Measurements from ENCODE around the gene THSD1. TPM values are rescaled to one million over a fixed set of nuclear protein-coding genes. Genes with fewer than 3 reads are reported as not detected.

The THSD1 gene
- total RNA-seq, 2 donors from 2014 or later: 5.5 to 8.0 TPM

GRCh38 chr13:52399708-52400107 is 6.3 kb downstream of the THSD1 start:
- Histone ChIP-seq H3K9me3 (no peaks in the 10 kb centered on the region), H3K27me3 (replicated peaks; ENCODE audit: insufficient read depth) (no peaks in the 10 kb centered on the region), H3K4me3 (no peak overlapping the region), H3K36me3 (no peaks in the 10 kb centered on the region), H3K4me1 (replicated peaks) (no peaks in the 10 kb centered on the region), H3K27ac (no peak overlapping the region)
- TF ChIP-seq POLR2A (IDR thresholded peaks at IDR 0.05): no peak
- TF ChIP-seq, protein P1, sequence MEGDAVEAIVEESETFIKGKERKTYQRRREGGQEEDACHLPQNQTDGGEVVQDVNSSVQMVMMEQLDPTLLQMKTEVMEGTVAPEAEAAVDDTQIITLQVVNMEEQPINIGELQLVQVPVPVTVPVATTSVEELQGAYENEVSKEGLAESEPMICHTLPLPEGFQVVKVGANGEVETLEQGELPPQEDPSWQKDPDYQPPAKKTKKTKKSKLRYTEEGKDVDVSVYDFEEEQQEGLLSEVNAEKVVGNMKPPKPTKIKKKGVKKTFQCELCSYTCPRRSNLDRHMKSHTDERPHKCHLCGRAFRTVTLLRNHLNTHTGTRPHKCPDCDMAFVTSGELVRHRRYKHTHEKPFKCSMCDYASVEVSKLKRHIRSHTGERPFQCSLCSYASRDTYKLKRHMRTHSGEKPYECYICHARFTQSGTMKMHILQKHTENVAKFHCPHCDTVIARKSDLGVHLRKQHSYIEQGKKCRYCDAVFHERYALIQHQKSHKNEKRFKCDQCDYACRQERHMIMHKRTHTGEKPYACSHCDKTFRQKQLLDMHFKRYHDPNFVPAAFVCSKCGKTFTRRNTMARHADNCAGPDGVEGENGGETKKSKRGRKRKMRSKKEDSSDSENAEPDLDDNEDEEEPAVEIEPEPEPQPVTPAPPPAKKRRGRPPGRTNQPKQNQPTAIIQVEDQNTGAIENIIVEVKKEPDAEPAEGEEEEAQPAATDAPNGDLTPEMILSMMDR (IDR thresholded peaks at IDR 0.05): peak in 2 of 4 experiments; percentile 4 to 5
- no peak for DNase-seq (ENCODE audit: low spot score)
- WGBS: 100% methylated on average over 1 of the region's 1 CpG
- intact Hi-C loops (cut with DNase I): no loop called here

- Histone ChIP-seq H3K27ac (no peak overlapping the region), H3K27me3 (replicated peaks; ENCODE audit: insufficient read depth) (no peaks in the 10 kb centered on the region), H3K4me1 (replicated peaks) (no peaks in the 10 kb centered on the region), H3K4me3 (no peak overlapping the region), H3K36me3 (no peaks in the 10 kb centered on the region), H3K9me3 (no peaks in the 10 kb centered on the region)
- TF ChIP-seq POLR2AphosphoS5 (IDR thresholded peaks at IDR 0.05) (no peak), POLR2A (IDR thresholded peaks at IDR 0.05) (no peak)
- TF ChIP-seq, protein P1 (IDR thresholded peaks at IDR 0.05): no peak
- DNase-seq (ENCODE audit: low spot score): no peak
- 23% methylated on average over 2 of the region's 2 CpGs for WGBS
- intact Hi-C loops (cut with DNase I): no loop called here
These were observed 6.9 kb downstream of the THSD1 start for GRCh38 chr13:52399046-52399445.

DNA sequence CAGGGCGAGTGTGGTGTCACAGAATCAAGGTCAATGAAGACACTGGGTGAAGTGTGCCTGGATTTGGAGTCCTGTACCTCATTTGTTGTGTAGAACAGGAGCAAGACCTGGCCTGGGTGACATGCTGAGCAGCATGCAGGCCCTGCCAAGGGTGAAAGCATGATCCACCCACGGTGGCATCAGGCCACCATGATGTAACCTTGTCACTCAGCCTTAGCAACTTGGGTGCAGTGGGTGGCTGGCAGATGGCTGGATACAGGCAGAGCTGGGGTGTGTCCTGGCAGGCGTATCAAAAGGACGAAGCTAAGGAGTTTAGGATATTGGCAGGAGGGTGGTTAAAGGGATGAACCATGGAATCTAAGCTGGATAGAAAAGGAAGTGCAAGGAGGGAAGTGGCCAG is 10.3 kb downstream of the THSD1 start:
- H3K27me3 ChIP-seq (replicated peaks; ENCODE audit: insufficient read depth): no peaks in the 10 kb centered on the region
- no peak overlapping the region for H3K27ac ChIP-seq
- no peak for DNase-seq (ENCODE audit: low spot score)
- H3K9me3 ChIP-seq: no peaks in the 10 kb centered on the region
- TF ChIP-seq, protein P1 (IDR thresholded peaks at IDR 0.05): no peak
- TF ChIP-seq POLR2A (IDR thresholded peaks at IDR 0.05): no peak
- TF ChIP-seq POLR2AphosphoS5 (IDR thresholded peaks at IDR 0.05): no peak
- no peaks in the 10 kb centered on the region for H3K4me1 ChIP-seq (replicated peaks)
- 88% methylated on average over 4 of the region's 4 CpGs for WGBS
- H3K4me3 ChIP-seq: no peak overlapping the region
- H3K36me3 ChIP-seq: no peaks in the 10 kb centered on the region
- intact Hi-C loops (cut with DNase I): no loop called here

GRCh38 chr13:52394586-52394985 is 11.4 kb downstream of the THSD1 start:
- intact Hi-C loops (cut with DNase I): no loop called here
- WGBS: 60% methylated on average over 2 of the region's 2 CpGs

More at GRCh38 chr13:52394586-52394985, 11.4 kb downstream of the THSD1 start:
- no peaks in the 10 kb centered on the region for H3K4me1 ChIP-seq (replicated peaks)
- DNase-seq (ENCODE audit: low spot score): no peak
- H3K27ac ChIP-seq: no peak overlapping the region
- H3K36me3 ChIP-seq: no peaks in the 10 kb centered on the region
- H3K9me3 ChIP-seq: no peaks in the 10 kb centered on the region
- no peak overlapping the region for H3K4me3 ChIP-seq
- no peaks in the 10 kb centered on the region for H3K27me3 ChIP-seq (replicated peaks; ENCODE audit: insufficient read depth)
- no peak for TF ChIP-seq POLR2A (IDR thresholded peaks at IDR 0.05)
- no peak for TF ChIP-seq POLR2AphosphoS5 (IDR thresholded peaks at IDR 0.05)
- TF ChIP-seq, protein P1 (IDR thresholded peaks at IDR 0.05): no peak
